HG02623 (cell line): ENCODE data around the gene SPTBN5.

ENCODE experiments used
- ATAC-seq: cut with Tn5 transposase; IDR thresholded peaks from one replicate; pipeline ENCODE4 v1.9.1; 2021; ENCODE audit warnings: moderate library complexity; ENCODE audit not compliant: unreplicated experiment

The SPTBN5 gene

GRCh38 chr15:41809121-41809520 is 84.7 kb downstream of the SPTBN5 start:
- no peak for ATAC-seq

- ATAC-seq = no peak
Observed at GRCh38 chr15:41806291-41807181, 87.3 kb downstream of the SPTBN5 start.

- ATAC-seq = no peak
Observed at GRCh38 chr15:41805711-41806110, 88.1 kb downstream of the SPTBN5 start.

GRCh38 chr15:41804916-41805666 is 88.8 kb downstream of the SPTBN5 start:
- no peak for ATAC-seq

- no peak for ATAC-seq
Observed at GRCh38 chr15:41804361-41804760, 89.5 kb downstream of the SPTBN5 start.

- ATAC-seq = no peak
Observed at GRCh38 chr15:41801850-41802455, 91.9 kb downstream of the SPTBN5 start.

GRCh38 chr15:41801185-41801584 is 92.7 kb downstream of the SPTBN5 start:
- no peak for ATAC-seq

- no peak for ATAC-seq
Observed at GRCh38 chr15:41799488-41799805, 94.4 kb downstream of the SPTBN5 start.

- ATAC-seq = no peak
Observed at GRCh38 chr15:41798607-41799487, 95.0 kb downstream of the SPTBN5 start.
